Pulmonary artery endothelial cell (primary cell): ENCODE measurements around the gene RGPD3. TPM values are rescaled to one million over a fixed set of nuclear protein-coding genes. Genes with fewer than 3 reads are reported as not detected.
"Not testable (repeated sequence)": the region's sequence is repeated elsewhere in the genome, so short reads cannot be mapped to it uniquely, and the experiment has no call there.

Source experiments
- DNase-seq: peaks from one replicate; pipeline ENCODE4 v3.0.0-alpha.2; 2011; ENCODE audit warnings: low read depth, low spot score
- total RNA-seq: library from RNA; depleted of rRNA; stranded (reverse); fragments of >200 nt; gene quantifications from 2 replicates; pipeline ENCODE4 v1.2.3, GENCODE V29; 2014

Gene RGPD3
- 0.18 and 0.20 TPM in 2 replicates for total RNA-seq

DNA sequence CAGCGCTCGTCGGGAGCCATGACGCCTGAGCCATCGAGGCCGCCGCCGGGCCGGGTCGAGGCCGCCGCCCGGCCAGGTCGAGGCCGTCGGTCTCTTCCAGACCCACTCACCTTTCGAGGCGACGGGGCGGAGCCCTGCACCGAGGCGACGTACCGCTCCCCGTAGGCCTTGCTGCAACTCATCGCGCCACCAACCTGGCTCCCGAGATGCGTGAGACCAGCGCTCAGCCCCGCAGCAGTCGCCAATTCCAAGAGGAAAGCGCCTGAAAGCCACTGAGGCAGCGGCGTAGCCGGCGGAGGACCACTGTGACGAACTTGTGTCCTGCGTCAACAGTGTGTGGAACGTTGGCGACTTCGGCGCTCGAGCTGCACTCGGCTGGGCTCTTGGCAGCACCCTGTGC is at the start of gene RGPD3:
Gene RGPD3 (minus strand): TSS at position 307 of the 400 bp plus-strand sequence. CDS start 125 bp downstream, at position 182.
- DNase-seq, result not testable (repeated sequence)

DNA sequence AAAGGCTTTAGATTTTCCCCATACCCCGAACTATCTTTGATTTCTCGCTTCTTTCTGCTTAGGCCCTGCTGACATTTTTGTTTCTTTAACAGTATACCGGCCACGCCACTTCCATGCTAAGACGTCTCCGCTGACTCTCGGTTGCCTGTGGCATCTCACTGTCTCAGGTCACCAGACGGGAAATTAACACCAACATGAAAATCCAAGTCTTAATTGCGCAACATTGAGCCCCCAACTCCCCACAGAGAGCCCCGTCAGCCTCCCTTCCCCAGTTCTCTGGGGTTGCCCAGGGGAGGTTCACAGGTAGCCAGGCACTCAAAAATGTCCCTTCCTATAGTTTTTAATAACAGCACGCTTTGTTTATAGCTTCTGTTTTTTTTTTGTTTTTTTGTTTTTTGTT is 49.1 kb upstream of the RGPD3 start:
- no peak for DNase-seq

DNA sequence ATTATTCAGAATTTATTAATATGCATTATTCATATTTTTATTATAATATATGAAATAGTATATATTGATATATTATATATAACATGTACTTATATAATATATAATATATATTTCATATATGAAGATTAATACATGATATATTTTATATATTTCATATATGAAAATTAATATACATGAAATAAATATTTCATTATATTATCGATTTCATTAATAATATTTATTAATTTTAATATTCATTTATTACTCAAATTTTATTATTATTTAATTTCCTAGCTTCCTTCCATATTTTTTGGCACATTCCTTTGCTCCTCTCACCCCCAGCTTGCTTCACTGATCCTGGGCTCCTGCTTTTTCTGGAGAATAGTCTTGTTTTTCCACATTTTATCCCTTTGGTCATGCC is 48.7 kb upstream of the RGPD3 start:
- DNase-seq, result no peak

DNA sequence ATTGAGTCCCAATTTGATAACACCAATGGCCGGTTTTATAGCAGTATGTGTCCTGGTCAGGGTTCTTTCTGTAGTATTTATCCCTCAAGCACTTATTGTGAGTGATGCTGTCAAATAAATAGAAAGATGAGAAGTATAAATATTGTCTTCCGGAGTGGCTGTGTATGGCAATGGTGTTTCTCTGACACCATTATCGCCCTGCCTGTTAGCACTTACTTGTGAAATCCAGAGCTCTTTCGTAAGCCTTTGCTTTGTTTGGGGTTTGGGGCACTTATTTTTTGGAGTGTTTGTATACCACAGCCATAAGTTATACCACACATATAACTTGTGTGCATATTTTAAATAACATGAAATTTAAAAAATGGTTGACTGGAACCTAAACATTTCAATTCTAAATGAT is 48.2 kb upstream of the RGPD3 start:
- no peak for DNase-seq

DNA sequence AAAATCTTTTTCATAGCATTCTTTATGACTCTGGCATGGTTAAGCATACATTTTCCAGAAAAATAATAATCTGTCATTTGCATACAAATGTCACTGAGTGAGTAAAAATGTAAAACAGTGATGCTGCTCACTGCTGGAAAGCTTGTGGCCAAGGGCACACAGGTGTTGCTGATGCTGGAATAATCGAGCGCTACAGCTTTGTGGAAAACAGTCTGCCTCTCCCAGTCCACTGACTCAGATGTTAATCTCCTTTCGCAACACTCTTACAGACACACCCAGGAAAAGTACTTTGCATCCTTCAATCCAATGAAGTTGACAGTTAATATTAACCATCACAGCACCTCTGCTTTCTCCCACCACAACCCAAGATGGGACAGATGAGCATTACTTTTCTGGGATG is 46.6 kb upstream of the RGPD3 start:
- not testable (repeated sequence) for DNase-seq

DNA sequence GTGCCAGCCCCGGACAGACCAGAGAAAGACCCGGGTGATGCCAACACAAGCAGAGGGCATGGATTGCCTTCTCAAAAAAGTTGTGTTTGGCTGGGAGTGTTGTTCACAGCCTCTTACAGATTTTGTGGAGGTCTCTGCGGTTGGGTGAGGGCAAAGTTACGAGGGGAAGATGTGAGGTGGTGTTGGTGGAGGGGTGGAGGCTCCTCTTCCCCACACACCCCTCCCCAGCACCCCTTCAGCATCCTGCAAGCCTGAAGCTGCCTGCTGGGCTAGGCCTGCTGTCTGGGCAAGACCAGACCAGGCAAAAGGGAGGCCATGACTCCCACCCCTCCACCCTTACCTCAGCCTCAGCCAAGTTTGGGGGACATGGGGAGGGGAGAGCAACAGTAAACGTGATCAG is 45.2 kb upstream of the RGPD3 start:
- DNase-seq, result not testable (repeated sequence)

DNA sequence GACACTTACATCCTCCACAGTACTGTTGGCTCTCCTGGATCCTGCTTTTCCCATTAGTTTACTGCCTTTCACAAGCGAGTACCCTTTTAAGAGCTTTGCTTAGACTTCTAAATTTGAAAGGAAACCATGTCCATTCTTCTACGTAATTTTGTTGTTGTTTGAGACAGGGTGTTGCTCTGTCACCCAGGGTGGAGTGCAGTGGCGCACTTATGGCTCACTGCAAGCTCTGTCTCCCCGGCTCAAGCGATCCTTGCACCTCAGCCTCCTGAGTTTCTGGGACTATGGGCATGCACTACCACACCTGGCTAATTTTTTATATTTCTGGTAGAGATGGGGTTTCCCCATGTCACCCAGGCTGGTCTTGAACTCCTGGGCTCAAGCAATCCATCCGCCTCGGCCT is 43.7 kb upstream of the RGPD3 start:
- not testable (repeated sequence) for DNase-seq

DNA sequence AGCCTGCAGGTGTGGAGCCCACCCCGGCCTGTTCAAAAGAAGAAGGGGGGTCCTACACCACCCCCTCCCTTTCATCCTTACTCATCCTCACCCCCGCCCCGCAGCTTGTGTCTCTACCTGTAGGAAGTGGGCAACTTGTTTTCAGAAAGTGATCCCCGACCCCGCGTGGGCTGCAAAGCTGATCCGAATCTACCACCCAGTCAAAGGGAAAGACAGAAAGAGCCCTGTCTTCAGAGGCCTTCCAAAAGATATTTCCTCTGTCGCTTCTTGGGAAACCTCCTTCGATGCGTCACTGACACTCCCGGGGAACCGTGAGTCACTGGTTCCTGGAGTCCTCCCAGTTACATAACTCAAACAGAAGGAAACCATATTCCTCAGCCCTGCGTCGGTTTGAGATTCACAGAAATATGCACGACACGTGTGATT is 43.3 kb upstream of the RGPD3 start:
- DNase-seq, result peak; percentile 4

DNA sequence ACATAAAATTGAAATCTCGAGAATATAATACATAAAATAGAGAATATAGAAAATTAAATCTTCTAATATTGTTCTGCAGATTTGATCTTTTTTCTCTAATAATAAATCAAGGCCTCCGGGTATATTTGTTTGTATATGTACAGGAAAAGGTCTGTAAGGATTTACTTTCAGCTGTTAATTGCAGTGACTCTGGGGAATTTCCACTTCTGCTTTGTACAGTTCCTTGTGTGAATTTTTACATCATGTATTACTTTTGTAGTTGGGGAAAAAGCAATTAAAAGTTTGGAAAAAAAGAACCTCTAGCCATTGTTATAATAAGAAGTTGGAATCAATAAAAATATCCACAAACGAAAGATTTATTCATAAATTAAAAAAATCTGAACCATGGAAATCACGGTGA is 42.6 kb upstream of the RGPD3 start:
- DNase-seq, result not testable (repeated sequence)

DNA sequence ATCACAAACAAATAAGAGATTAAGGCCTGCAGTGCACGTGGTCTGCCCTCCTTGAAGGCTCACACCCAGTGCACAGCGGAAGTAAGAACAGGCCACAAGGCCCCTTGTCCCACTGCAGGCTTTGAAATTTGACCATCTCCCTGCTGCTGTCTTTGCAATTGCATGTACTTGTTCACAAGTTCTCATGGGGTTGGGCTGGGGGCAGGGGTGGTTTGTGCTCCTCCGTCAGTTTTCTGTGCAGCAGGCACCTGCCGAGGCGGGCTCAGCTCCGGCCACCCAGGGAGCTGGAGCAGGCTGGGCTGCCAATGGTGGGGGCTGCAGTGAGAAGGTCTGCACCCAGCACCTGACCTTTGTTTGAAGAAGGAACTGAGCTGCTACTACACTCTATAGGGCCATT is 41.2 kb upstream of the RGPD3 start:
- DNase-seq, result not testable (repeated sequence)

DNA sequence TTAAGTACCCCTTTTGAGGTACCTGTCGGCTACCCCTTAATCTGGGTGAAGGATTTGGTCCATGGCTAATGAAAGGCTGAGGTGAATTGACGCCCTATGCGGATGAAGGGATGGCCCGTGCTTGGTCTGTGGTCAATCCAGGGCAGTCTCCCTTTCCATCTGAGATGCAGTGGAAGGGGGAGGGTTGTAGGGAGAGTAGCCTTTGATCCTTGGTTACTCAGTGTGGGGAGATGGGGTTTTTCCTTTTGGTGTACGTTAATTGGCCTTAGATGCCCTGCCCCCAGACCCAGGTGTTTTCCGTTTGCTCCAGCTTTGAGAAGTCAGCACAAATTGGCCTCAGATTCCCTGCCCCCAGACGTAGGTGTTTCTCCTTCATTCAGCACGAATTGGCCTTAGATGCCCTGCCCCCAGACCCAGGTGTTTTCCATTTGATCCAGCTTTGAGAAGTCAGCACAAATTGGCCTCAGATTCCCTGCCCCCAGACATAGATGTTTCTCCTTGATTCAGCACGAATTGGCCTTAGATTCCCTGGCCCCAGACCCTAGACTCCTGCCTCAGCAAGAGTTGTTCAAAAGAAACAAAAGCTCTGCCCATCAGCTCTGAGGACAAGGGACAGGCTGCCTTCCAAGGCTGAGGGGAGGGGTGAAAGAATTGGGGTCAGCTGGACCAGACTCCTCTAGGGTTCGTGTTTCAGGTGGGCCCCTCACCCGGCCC is 40.6 kb upstream of the RGPD3 start:
- DNase-seq, result not testable (repeated sequence)

DNA sequence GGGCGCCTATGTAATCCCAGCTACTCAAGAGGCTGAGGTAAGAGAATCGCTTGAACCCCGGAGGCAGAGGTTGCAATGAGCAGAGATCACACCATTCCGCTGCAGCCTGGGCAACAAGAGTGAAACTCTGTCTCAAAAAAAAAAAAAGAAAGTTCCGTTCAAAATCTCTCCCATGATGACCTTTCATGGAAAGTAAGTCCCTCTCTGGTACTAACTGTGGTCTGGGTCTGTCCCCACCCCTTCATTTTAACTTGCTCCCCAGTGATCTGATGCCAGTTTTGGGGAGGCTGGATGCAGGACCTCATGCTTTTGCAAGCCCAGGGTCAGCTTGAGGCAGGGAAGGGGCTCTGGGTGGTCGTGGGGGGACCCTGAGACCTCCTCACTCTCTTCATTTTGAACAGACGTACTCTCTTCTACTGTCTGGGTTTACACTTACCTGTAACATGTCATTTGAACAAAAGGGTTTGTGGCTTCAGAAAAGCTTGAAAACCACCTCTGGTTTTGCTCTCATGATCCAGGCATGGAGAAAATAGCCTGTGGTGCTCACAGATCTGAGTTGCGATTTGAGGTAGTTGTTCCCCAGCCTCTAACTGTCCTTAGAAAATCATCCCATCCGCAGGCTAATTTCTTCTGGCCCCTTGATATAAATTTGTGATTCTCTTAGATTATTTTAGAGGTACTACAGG is 37.9 kb upstream of the RGPD3 start:
- not testable (repeated sequence) for DNase-seq

DNA sequence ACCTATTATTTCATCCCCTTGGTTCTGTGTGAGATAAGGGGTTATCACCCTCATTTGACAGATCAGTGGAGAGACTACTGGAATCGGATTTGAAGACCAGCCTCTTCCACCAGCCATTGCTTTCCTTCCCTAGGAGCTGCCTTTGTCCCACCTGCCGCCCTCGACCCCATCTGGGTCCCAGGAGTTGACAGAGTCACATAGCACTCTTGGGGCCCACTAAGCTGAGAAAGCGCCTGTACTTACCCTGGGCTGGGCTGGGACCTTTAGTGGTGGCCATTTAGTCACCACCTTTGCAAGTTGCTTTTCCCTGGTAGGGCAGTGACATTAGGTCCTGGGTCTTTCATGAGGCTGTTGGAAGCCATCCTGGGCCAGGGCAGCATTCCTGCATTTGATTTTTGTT is 36.6 kb upstream of the RGPD3 start:
- DNase-seq, result not testable (repeated sequence)

DNA sequence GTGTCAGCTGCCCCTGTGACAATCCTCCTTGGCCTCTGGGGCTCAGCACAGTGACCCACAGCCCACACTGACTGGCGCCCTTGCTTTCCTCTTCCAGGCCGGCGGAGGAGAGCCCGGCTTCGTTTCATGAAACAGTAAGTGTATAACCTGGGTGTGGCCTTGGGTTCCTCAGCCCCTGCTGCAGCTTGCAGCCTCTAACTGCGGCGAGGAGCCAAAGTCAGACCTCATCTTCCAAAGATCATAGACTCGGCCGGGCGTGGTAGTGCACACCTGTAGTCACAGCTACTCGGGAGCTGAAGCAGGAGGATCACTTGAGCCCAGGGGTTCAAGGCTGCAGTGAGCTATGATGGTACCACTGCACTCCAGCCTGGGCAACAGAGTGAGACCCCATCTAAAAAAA is 36.0 kb upstream of the RGPD3 start:
- not testable (repeated sequence) for DNase-seq

DNA sequence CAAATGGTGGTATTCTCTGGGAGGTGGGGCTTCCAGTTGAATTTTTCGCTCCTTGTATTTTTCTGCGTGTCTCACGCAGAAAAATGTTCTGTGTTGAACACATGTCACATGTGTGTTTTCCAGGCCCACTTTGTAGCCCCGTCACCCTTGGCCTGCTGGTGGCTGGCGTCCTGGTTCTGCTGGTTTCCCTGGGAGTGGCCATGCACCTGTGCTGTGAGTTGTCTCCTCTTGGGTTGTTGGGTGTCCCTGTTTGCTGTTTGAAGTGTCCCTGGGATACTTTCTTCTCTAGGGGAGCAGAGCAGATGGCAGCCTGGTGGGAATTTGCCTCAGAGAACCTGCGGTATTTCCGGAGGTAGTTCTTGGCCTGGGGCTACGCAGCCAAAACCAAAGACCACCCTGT is 34.1 kb upstream of the RGPD3 start:
- not testable (repeated sequence) for DNase-seq

DNA sequence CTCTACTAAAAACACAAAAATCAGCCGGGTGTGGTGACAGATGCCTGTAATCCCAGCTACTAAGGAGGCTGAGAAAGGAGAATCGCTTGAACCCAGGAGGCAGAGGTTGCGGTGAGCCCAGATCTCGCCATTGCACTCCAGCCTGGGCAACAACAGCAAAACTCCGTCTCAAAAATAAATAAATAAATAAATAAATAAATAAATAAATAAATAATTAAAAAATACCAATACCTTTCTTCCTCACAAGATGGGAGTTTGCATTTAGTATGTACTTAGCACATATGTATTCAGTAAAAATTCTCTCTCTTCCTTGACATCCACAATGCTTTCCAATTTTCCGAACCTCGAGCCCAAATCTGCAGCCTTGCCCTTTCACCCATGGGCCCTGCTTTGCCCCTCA is 32.1 kb upstream of the RGPD3 start:
- not testable (repeated sequence) for DNase-seq

DNA sequence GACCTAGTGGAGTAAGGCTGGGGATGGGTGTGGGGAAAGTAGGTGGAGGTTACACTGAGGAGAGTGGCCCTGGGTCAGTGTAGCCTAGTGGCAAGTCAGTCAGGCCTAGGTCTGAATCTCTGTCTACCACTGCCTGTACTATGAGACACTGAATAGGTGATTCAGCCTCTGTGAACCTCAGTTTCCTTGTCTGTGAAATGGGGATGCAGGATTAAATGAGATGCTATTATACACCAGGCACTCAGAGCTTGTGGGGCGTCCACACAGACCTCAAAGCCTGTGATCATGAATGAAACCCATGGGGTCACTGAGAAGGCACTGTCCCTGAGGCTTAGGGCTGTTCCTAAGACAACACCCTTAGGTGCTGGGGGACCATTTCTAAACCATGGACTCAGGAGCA is 30.3 kb upstream of the RGPD3 start:
- DNase-seq, result not testable (repeated sequence)

DNA sequence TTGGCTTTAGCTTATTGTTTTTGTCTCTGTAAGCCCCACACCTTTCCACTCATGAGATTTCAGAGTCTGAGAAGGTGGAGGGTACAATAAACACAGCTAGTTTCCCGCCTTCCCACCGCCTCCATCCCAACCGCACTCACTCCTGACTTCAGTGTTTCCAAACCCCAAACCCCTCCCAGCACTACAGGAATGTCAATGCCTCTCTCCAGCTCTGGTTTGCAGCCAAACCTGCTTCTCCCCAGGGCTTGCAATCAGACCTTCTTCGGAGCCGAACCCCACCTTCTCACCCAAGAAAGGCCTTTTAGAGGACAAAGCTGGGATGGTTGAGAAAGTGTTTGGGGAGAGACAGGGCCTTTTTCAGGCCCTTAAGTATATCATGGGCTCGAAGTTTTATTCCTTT is 24.7 kb upstream of the RGPD3 start:
- not testable (repeated sequence) for DNase-seq

DNA sequence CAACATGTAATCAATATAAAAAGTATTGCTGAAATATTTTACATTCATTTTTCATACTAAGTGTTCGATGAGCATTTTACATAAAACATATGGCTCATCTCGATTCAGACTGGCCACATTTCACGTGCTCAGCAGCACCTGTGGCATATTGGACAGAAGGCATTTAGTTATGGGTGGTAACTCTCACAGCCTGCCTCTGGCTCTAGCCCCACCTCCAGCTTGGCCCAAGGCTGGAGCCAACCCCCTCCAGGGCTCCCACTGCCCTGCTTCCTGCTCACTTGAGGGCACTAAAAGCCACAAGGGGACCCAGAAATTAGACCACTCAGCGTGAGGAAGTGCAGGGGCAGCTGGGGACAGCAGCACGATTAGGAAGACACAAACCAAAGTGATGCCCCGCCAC is 24.2 kb upstream of the RGPD3 start:
- not testable (repeated sequence) for DNase-seq

DNA sequence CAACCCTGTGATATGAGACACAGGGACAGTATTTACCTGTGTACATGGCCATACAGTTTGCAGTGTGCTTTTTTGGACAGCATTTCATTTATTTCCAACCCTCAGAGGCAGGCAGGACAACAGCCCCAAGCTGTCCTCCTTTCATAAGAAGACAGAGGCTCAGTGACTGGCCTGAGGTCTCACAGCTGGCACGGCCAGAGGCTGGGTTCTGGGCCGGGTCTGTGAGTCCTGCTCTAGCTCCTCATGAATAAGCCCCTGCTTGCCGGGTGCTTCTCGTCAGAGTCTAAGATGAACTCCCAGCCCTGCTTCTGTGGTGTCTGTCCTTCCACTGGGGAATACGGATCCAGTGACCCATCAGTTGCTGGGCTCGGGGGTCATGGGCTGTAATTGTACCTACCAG is 21.5 kb upstream of the RGPD3 start:
- DNase-seq, result not testable (repeated sequence)

DNA sequence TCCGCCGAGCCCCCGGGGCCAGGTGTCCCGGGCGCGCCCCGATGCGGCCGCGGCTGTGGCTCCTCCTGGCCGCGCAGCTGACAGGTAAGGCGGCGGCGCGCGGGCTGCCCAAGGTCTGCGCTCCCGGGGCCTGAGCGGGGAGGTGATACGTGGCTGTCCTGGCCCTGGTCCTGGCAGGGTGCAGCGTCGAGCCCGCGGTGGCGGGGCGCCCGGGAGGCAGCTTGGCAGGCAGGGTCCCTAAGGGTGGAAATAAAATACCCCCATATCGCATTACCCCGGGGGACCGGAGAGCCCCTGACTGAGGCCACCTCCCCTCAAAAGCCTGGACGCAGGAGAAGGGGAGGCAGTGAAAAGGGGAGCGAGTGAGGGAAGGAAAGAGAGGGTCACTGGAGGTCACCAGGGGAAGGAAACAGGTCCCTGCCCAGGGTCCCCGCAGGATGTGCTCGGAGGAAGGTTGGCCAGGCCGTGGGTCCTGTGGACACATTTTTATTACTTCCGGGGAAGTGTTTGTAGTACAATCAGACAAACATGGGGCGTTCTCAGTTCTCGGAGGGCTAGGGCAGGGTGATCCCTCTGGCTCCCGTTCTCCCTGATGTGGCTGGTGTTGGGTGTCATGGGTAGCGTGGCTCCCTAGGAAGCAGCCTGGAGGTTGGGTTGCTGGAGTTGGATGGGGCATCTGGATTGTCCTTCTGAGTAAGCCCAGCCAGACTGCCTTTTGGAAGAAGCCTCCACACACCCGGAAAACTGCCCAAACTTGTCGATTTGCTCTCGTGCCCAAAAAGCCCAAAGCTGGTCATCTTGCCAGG is 19.4 kb upstream of the RGPD3 start:
- not testable (repeated sequence) for DNase-seq
